Activated gamma-delta T cell (primary cell): ENCODE data around the gene MAGEB2.
"Not testable (repeated sequence)": the region's sequence is repeated elsewhere in the genome, so short reads cannot be mapped to it uniquely, and the experiment has no call there.

Source experiments
- DNase-seq: peaks from one replicate; lab custom pipeline; 2025; lab: John Stamatoyannopoulos, UW
- total RNA-seq, 2 donors: gene quantifications; one replicate each; lab custom pipeline; 2026; lab: John Stamatoyannopoulos, UW

Gene MAGEB2
- total RNA-seq = 0 reads per million in 2 donors

- DNase-seq = no peak
Measured at GRCh38 chrX:30215357-30215843, at the start of gene MAGEB2. Gene MAGEB2, plus strand, starts transcription at chrX:30215563. Its CDS starts 3,018 bp downstream, at chrX:30218581.

- DNase-seq = no peak
Measured at GRCh38 chrX:30170900-30171299, 44.5 kb upstream of the MAGEB2 start.

GRCh38 chrX:30181353-30181752 lies 34.0 kb upstream of the MAGEB2 start:
- DNase-seq = no peak

- no peak for DNase-seq
Measured at GRCh38 chrX:30183554-30183953, 31.8 kb upstream of the MAGEB2 start.

- no peak for DNase-seq
Measured at GRCh38 chrX:30190426-30190825, 24.9 kb upstream of the MAGEB2 start.

GRCh38 chrX:30193910-30194309 lies 21.5 kb upstream of the MAGEB2 start:
- not testable (repeated sequence) for DNase-seq

- DNase-seq = no peak
Measured at GRCh38 chrX:30196322-30196721, 19.0 kb upstream of the MAGEB2 start.

- DNase-seq = no peak
Measured at GRCh38 chrX:30212172-30212571, 3.2 kb upstream of the MAGEB2 start.

GRCh38 chrX:30217465-30217864 lies 2.1 kb downstream of the MAGEB2 start:
- no peak for DNase-seq

- no peak for DNase-seq
Measured at GRCh38 chrX:30219372-30219771, 4.0 kb downstream of the MAGEB2 start.

- DNase-seq = no peak
Measured at GRCh38 chrX:30220661-30221060, 5.3 kb downstream of the MAGEB2 start.

- DNase-seq = no peak
Measured at GRCh38 chrX:30224536-30224935, 9.2 kb downstream of the MAGEB2 start.

- no peak for DNase-seq
Measured at GRCh38 chrX:30228526-30228925, 13.2 kb downstream of the MAGEB2 start.

GRCh38 chrX:30230395-30230794 lies 15.0 kb downstream of the MAGEB2 start, which contains the start of gene MAGEB3:
Gene MAGEB3, plus strand, starts transcription at chrX:30230657. Its CDS starts 5,268 bp downstream, at chrX:30235925.
- DNase-seq = no peak

- DNase-seq = no peak
Measured at GRCh38 chrX:30241724-30242415, 26.5 kb downstream of the MAGEB2 start, which contains the start of gene MAGEB4. Gene MAGEB4, plus strand, starts transcription at chrX:30242000. Its CDS starts 136 bp downstream, at chrX:30242136.

GRCh38 chrX:30246769-30247489 lies 31.6 kb downstream of the MAGEB2 start, which contains the start of gene MAGEB1:
Gene MAGEB1, plus strand, starts transcription at chrX:30247146. Its CDS starts 3,348 bp downstream, at chrX:30250494.
- no peak for DNase-seq

- DNase-seq = no peak
Measured at GRCh38 chrX:30248854-30249253, 33.5 kb downstream of the MAGEB2 start.

- DNase-seq = no peak
Measured at GRCh38 chrX:30253257-30253656, 37.9 kb downstream of the MAGEB2 start.

- DNase-seq = no peak
Measured at GRCh38 chrX:30259927-30260326, 44.6 kb downstream of the MAGEB2 start.

GRCh38 chrX:30261012-30261411 lies 45.6 kb downstream of the MAGEB2 start:
- no peak for DNase-seq

- no peak for DNase-seq
Measured at GRCh38 chrX:30262763-30263162, 47.4 kb downstream of the MAGEB2 start.
